ENCODE data around the gene PVALB. TPM values are rescaled to one million over a fixed set of nuclear protein-coding genes. Genes with fewer than 3 reads are reported as not detected.

The PVALB gene
- total RNA-seq, 2 donors from 2014 or later: not detected

DNA sequence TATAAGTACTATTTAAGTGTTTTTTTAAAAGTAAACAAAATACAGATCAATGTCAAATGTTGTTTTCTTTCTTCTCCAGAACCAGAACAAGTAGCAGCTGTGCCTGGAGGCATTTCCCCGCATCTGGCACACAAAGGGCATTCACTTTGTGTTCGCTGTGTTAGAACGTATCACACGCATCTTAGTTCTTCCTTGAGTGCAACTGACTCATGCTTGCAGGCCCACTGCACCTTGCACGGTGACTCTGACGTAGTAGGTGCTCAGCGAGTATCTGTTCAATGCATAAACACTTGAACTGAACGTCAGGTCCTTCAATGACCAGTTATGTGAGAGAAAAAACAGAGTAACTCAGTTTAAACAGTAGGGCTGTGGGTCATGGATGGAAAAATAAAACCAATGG is 44.4 kb downstream of the PVALB start:
- intact Hi-C loops (cut with DNase I): no loop called here

DNA sequence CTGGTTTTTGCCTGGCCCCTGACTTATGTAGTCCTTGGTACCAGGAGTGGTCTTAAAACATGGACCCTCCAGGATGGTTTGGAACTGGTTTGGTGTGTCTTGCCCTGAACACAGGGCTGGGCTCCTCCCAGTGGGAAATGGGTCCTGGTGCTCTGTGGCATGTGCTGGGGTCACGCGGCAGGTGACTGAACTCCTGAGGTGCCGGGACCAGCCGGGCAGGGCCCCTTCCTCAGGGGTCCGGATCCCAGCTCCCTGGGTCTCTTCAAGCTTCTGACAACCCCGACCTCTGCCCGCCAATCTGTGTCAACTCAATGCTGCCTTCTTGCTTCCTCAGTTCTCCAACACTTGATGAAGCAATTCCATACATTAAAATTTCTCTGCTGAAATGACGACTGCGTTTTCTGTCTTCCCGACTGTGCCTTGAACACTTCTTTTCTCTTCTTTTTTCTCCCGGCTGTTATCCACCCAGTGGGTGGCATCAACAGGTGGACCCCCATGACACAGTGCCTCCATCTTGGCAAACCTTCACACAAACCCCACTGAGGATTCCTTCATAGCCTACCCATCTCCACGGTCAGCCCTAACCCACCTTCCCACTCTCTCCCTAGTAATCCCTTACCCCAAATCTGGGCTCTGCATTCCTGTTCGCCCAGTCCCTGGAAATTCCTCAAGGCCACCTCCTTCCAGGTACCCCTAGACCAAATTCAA is 45.3 kb downstream of the PVALB start:
- TF ChIP-seq, protein P1, sequence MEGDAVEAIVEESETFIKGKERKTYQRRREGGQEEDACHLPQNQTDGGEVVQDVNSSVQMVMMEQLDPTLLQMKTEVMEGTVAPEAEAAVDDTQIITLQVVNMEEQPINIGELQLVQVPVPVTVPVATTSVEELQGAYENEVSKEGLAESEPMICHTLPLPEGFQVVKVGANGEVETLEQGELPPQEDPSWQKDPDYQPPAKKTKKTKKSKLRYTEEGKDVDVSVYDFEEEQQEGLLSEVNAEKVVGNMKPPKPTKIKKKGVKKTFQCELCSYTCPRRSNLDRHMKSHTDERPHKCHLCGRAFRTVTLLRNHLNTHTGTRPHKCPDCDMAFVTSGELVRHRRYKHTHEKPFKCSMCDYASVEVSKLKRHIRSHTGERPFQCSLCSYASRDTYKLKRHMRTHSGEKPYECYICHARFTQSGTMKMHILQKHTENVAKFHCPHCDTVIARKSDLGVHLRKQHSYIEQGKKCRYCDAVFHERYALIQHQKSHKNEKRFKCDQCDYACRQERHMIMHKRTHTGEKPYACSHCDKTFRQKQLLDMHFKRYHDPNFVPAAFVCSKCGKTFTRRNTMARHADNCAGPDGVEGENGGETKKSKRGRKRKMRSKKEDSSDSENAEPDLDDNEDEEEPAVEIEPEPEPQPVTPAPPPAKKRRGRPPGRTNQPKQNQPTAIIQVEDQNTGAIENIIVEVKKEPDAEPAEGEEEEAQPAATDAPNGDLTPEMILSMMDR (IDR thresholded peaks at IDR 0.05): no peak
- Histone ChIP-seq H3K9ac (ENCODE audit: low read depth in 2 of 2, low read length in 2 of 2) (no peak overlapping the region), H3K36me3 (no peaks in the 10 kb centered on the region), H3K27ac (no peak overlapping the region), H3K4me3 (no peak overlapping the region), H3K27me3 (no peaks in the 10 kb centered on the region), H3K4me1 (peaks cover under 1% of the 10 kb centered on the region), H3K9me3 (no peaks in the 10 kb centered on the region)
- DNase-seq: no peak
- intact Hi-C loops (cut with DNase I): no loop called here

More for the DNA sequence above, 44.4 kb downstream of the PVALB start:
- TF ChIP-seq, protein P1 (IDR thresholded peaks at IDR 0.05): no peak
- Histone ChIP-seq H3K36me3 (no peaks in the 10 kb centered on the region), H3K27me3 (no peaks in the 10 kb centered on the region), H3K9me3 (no peaks in the 10 kb centered on the region), H3K9ac (ENCODE audit: low read depth in 2 of 2, low read length in 2 of 2) (no peak overlapping the region), H3K27ac (no peak overlapping the region), H3K4me3 (no peak overlapping the region), H3K4me1 (peaks cover 4% of the 10 kb centered on the region)
- no peak for DNase-seq

DNA sequence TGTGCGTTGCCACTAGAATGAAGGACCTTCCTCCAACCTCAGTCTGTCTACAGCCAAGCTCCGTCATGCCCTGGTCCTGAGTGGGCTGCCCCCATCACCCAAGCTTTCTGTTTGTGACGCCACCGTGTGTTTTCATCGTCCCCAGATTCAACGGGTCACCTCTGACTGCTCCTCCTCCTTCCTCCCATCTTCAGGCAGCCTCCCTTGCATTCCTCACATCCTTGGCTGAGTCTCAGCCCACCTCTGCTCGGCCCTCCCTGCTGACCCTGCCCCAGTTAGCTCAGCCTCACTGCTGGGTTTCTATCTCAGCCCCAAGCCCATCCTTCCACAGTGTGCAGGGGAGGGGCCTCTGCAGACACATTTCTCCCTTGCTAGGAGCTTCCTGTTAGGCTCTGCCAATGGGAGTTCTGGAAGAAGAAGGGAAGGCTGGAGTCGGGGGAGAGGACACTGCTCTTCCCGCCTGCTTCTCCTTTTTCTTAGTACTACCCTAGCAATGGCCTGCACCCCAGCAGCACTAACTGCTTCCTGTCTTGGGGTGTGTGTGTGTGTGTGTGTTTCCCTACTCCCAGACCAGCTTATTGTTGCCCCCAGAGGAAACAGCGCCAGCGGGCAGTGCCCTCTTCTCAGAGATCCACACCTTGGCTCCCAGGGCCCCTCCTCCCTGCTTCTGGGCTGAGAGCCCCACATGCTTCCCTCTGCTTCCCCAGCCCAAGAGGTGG is 46.2 kb downstream of the PVALB start:
- H3K27ac ChIP-seq: no peak overlapping the region
- H3K27me3 ChIP-seq: no peaks in the 10 kb centered on the region
- no peaks in the 10 kb centered on the region for H3K4me1 ChIP-seq
- no peak overlapping the region for H3K4me3 ChIP-seq
- H3K36me3 ChIP-seq: no peaks in the 10 kb centered on the region
- TF ChIP-seq, protein P1 (IDR thresholded peaks at IDR 0.05): no peak
- DNase-seq: no peak
- intact Hi-C loops (cut with DNase I): no loop called here
- no peak overlapping the region for H3K9ac ChIP-seq (ENCODE audit: low read depth in 2 of 2, low read length in 2 of 2)
- no peaks in the 10 kb centered on the region for H3K9me3 ChIP-seq

DNA sequence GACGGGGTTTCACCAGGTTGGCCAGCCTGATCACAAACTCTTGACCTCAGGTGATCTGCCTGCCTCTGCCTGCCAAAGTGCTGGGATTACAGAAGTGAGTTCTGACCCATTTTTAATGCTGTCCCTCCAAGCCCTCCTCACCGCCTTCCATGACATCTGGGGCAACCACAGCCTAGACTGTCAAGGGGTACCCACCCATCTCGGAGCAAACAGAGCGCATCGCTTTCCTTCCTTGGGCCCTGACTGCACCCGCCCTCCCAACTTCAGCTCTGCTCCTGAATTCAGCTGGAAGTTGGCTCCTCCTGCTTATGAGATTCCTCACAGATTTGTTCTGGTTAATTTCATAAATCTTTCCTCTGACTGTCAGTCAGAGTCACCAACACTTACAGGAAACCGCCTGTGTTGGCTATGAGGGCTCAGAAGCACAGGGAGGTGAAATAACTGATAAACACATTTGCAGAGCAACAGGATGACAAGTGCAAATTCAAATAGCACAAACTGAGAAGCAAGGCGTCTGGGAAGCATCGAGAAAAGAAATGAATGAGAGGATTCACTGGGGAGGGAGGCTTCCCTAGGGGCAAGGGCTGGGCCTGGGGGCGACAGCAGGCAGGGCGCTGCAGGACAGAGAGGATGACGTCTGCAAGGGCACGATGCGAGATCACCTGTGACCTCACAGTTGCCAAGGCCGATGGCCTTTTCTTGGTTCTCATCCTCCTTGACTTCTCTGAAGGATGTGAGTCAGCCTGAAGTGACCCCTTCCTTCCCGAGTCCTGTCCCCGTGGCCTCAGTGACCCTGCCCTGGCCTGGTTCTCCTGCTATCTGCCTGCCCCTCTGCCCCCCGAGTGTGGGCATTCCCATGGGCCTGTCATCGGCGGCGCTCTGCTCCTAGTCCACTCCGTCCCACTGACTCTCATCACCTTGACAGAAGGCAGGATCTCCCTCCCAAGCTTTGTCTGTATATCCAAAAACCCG is 47.0 kb downstream of the PVALB start:
- Histone ChIP-seq H3K9me3 (no peaks in the 10 kb centered on the region), H3K36me3 (no peaks in the 10 kb centered on the region), H3K27ac (no peak overlapping the region), H3K4me3 (no peak overlapping the region), H3K27me3 (no peaks in the 10 kb centered on the region), H3K9ac (ENCODE audit: low read depth in 2 of 2, low read length in 2 of 2) (no peak overlapping the region), H3K4me1 (no peaks in the 10 kb centered on the region)
- DNase-seq: no peak
- intact Hi-C loops (cut with DNase I): loop anchor here (10.0 kb wide), 1 partner anchor 225 kb away; no protein-coding TSS in a partner anchor
- TF ChIP-seq, protein P1 (IDR thresholded peaks at IDR 0.05): no peak

DNA sequence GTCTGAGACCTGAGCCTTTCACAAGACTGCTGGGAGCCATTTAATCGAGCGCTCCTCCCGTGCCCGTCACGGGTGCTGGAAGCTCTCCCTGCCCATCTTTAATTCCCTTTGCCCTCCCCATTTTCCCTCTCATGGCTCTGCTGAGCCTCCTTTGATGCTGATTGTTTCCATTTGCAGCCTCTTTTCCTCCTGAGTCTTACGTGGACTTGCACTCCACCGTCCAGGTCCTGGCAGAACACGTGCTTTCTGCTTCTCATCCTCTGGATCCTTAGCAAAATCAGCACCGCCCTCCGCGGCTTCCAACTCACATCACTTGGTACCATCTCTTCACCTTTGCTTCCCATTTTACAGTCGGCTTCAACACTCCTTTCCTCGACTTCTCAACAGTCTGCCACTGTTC is 48.2 kb downstream of the PVALB start:
- no peak overlapping the region for H3K4me3 ChIP-seq
- H3K36me3 ChIP-seq: no peaks in the 10 kb centered on the region
- no peaks in the 10 kb centered on the region for H3K27me3 ChIP-seq
- TF ChIP-seq, protein P1 (IDR thresholded peaks at IDR 0.05): no peak
- intact Hi-C loops (cut with DNase I): loop anchor here (10.0 kb wide), 1 partner anchor 224 kb away; no protein-coding TSS in a partner anchor
- DNase-seq: no peak
- no peak overlapping the region for H3K27ac ChIP-seq
- no peak overlapping the region for H3K9ac ChIP-seq (ENCODE audit: low read depth in 2 of 2, low read length in 2 of 2)
- H3K4me1 ChIP-seq: no peaks in the 10 kb centered on the region
- no peaks in the 10 kb centered on the region for H3K9me3 ChIP-seq

Measured in colonic mucosa (tissue), 4 donors.